Neuronal stem cell (in vitro differentiated cells): ENCODE measurements around the gene SYNE3.

Experiments
- DNase-seq: peaks from one replicate; pipeline ENCODE4 v3.0.0-alpha.2; 2013; ENCODE audit warnings: low spot score
- H2AFZ ChIP-seq: one replicate; pipeline ENCODE4 v1.6.1; 2013; ENCODE audit warnings: mild to moderate bottlenecking, low read length, inconsistent platforms
- H2AK5ac ChIP-seq: 2 replicates; pipeline ENCODE4 v1.6.1; 2013; ENCODE audit warnings: low read depth, mild to moderate bottlenecking, inconsistent platforms, low read length, moderate library complexity, mixed read lengths
- H2BK120ac ChIP-seq: 2 replicates; pipeline ENCODE4 v1.6.1; 2013; ENCODE audit warnings: low read depth, mild to moderate bottlenecking, inconsistent platforms, low read length, moderate library complexity, mixed read lengths
- H2BK12ac ChIP-seq: one replicate; pipeline ENCODE4 v1.6.1; 2013; ENCODE audit warnings: low read length, inconsistent platforms
- H2BK15ac ChIP-seq: 2 replicates; pipeline ENCODE4 v1.6.1; 2013; ENCODE audit warnings: mild to moderate bottlenecking, low read length, inconsistent platforms, mixed read lengths
- H2BK5ac ChIP-seq: one replicate; pipeline ENCODE4 v1.6.1; 2013; ENCODE audit warnings: inconsistent platforms, mild to moderate bottlenecking, low read length, moderate library complexity
- H3K14ac ChIP-seq: one replicate; pipeline ENCODE4 v1.6.1; 2013; ENCODE audit warnings: low read length, inconsistent platforms
- H3K18ac ChIP-seq: 2 replicates; pipeline ENCODE4 v1.6.1; 2013; ENCODE audit warnings: low read length, inconsistent platforms
- H3K23ac ChIP-seq: 2 replicates; pipeline ENCODE4 v1.6.1; 2013; ENCODE audit warnings: low read depth, mild to moderate bottlenecking, mixed read lengths, low read length, inconsistent platforms; ENCODE audit not compliant: poor library complexity
- H3K27ac ChIP-seq: replicated peaks from 3 replicates; pipeline ENCODE4 v1.5.1; 2013; ENCODE audit warnings: low read length, inconsistent platforms
- H3K27me3 ChIP-seq, 3 experiments: 2 replicates each; pipeline ENCODE4 v1.6.1; 2013; ENCODE audit warnings: low read length in 3 of 3, mild to moderate bottlenecking in 2 of 3, inconsistent platforms in 1 of 3, low read depth in 1 of 3, mixed read lengths in 1 of 3, moderate library complexity in 1 of 3; ENCODE audit not compliant: control insufficient read depth in 3 of 3, insufficient read depth in 3 of 3
- H3K36me3 ChIP-seq, 2 donors: replicated peaks in 1 of 2; 2 replicates each; pipeline ENCODE4 v1.6.1; 2013; ENCODE audit warnings: low read length in 2 of 2; ENCODE audit not compliant: control insufficient read depth in 2 of 2, insufficient read depth in 2 of 2
- H3K4ac ChIP-seq: 2 replicates; pipeline ENCODE4 v1.6.1; 2013; ENCODE audit warnings: inconsistent platforms, mild to moderate bottlenecking, low read length, moderate library complexity
- H3K4me1 ChIP-seq, 2 donors: 1 replicate in 1 of 2; 2 replicates in 1 of 2; pipeline ENCODE4 v1.6.1; 2013; ENCODE audit warnings: low read length in 2 of 2, low read depth in 1 of 2; ENCODE audit not compliant: control insufficient read depth in 2 of 2, insufficient read depth in 1 of 2
- H3K4me2 ChIP-seq: one replicate; pipeline ENCODE4 v1.6.1; 2013; ENCODE audit warnings: mild to moderate bottlenecking, low read length, inconsistent platforms; ENCODE audit not compliant: insufficient read depth, poor library complexity, severe bottlenecking
- H3K4me3 ChIP-seq, 2 donors: 2 replicates each; pipeline ENCODE4 v1.5.1; 2013; ENCODE audit warnings: low read length in 2 of 2, mild to moderate bottlenecking in 2 of 2, inconsistent platforms in 1 of 2, moderate library complexity in 1 of 2
- H3K79me1 ChIP-seq: one replicate; pipeline ENCODE4 v1.6.1; 2013; ENCODE audit warnings: low read depth, mild to moderate bottlenecking, inconsistent platforms, low read length, moderate library complexity
- H3K9ac ChIP-seq: one replicate; pipeline ENCODE4 v1.6.1; 2013; ENCODE audit warnings: mild to moderate bottlenecking, low read depth, low read length, inconsistent platforms; ENCODE audit not compliant: poor library complexity
- H3K9me3 ChIP-seq, 2 donors: replicated peaks in 1 of 2; 2 replicates each; pipeline versions ENCODE3 to v1.6.1; 2013; ENCODE audit warnings: low read length in 2 of 2, mild to moderate bottlenecking in 2 of 2, inconsistent platforms in 1 of 2, low read depth in 1 of 2, mixed read lengths in 1 of 2, moderate library complexity in 1 of 2; ENCODE audit not compliant: control insufficient read depth in 2 of 2, insufficient read depth in 1 of 2
- H4K8ac ChIP-seq: one replicate; pipeline ENCODE4 v1.6.1; 2013; ENCODE audit warnings: low read depth, mild to moderate bottlenecking, inconsistent platforms, low read length, moderate library complexity
- H4K91ac ChIP-seq: one replicate; pipeline ENCODE4 v1.6.1; 2013; ENCODE audit warnings: low read length, low read depth, mild to moderate bottlenecking, inconsistent platforms; ENCODE audit not compliant: poor library complexity
- WGBS, 2 donors: extraction: QIAGEN DNeasy Blood & Tissue Kit; methylation state at CpG; one replicate each; pipeline ENCODE4 v1.1.7; 2013; ENCODE audit warnings: missing lambda C conversion rate in 2 of 2, mixed read lengths in 1 of 2; ENCODE audit not compliant: insufficient read length in 2 of 2, insufficient replicate concordance in 1 of 2; ENCODE audit errors: extremely low coverage in 2 of 2; 5-methylcytosine and 5-hydroxymethylcytosine counted together

Gene SYNE3

GRCh38 chr14:95529216-95529615 is 12.8 kb upstream of the SYNE3 start:
- H3K9ac ChIP-seq = no peak overlapping the region
- no peak overlapping the region for H3K27ac ChIP-seq
- H2BK12ac ChIP-seq = no peak overlapping the region
- no peak overlapping the region for H2BK120ac ChIP-seq
- H2AFZ ChIP-seq = no peak overlapping the region
- H4K91ac ChIP-seq = no peak overlapping the region
- DNase-seq = no peak
- H3K79me1 ChIP-seq = peaks cover 4% of the 10 kb centered on the region
- no peaks in the 10 kb centered on the region for H3K9me3 ChIP-seq
- peaks cover 4 to 13% of the 10 kb centered on the region in 2 donors for H3K4me1 ChIP-seq
- WGBS, 2 donors = no CpG with 5 or more reads among the region's 7 CpGs
- no peak overlapping the region for H2AK5ac ChIP-seq
- no peak overlapping the region for H3K4me3 ChIP-seq
- no peak overlapping the region for H2BK5ac ChIP-seq
- peaks cover 2 to 42% of the 10 kb centered on the region in 2 donors for H3K36me3 ChIP-seq
- H3K23ac ChIP-seq = no peak overlapping the region
- H3K4ac ChIP-seq = no peak overlapping the region
- no peak overlapping the region for H3K14ac ChIP-seq
- H3K4me2 ChIP-seq = no peak overlapping the region
- H3K18ac ChIP-seq = no peak overlapping the region
- no peaks in the 10 kb centered on the region for H3K27me3 ChIP-seq
- H4K8ac ChIP-seq = no peak overlapping the region
- H2BK15ac ChIP-seq = no peak overlapping the region

- no CpG with 5 or more reads among the region's 4 CpGs for WGBS, 2 donors
- Histone ChIP-seq H2BK12ac (no peak overlapping the region), H4K8ac (no peak overlapping the region), H3K14ac (no peak overlapping the region), H3K27me3 (no peaks in the 10 kb centered on the region), H3K9me3 (no peaks in the 10 kb centered on the region), H2BK120ac (no peak overlapping the region), H3K4me1 (peaks cover 1 to 10% of the 10 kb centered on the region in 2 donors), H2AFZ (no peak overlapping the region), H3K4me2 (no peak overlapping the region), H3K4me3 (no peak overlapping the region), H2AK5ac (no peak overlapping the region), H3K79me1 (peaks cover 4% of the 10 kb centered on the region), H3K18ac (no peak overlapping the region), H3K36me3 (peaks cover 2 to 37% of the 10 kb centered on the region in 2 donors), H2BK5ac (no peak overlapping the region), H4K91ac (no peak overlapping the region), H3K9ac (no peak overlapping the region), H3K27ac (no peak overlapping the region), H3K23ac (no peak overlapping the region), H2BK15ac (no peak overlapping the region), H3K4ac (no peak overlapping the region)
- no peak for DNase-seq
These were observed 11.0 kb upstream of the SYNE3 start for GRCh38 chr14:95527387-95528002.

- no peak overlapping the region for H2BK120ac ChIP-seq
- H2BK5ac ChIP-seq = no peak overlapping the region
- no peak overlapping the region for H3K9ac ChIP-seq
- WGBS, 2 donors = no CpG with 5 or more reads among the region's 9 CpGs
- H3K4ac ChIP-seq = no peak overlapping the region
- no peak overlapping the region for H3K4me3 ChIP-seq
- H3K36me3 ChIP-seq = peaks cover 2 to 29% of the 10 kb centered on the region in 2 donors
- no peaks in the 10 kb centered on the region for H3K9me3 ChIP-seq
- peaks cover 1 to 4% of the 10 kb centered on the region in 2 donors for H3K4me1 ChIP-seq
- H4K91ac ChIP-seq = no peak overlapping the region
- H3K14ac ChIP-seq = no peak overlapping the region
- no peaks in the 10 kb centered on the region for H3K27me3 ChIP-seq
- H3K27ac ChIP-seq = no peak overlapping the region
- H2BK12ac ChIP-seq = no peak overlapping the region
- no peak for DNase-seq
- H3K18ac ChIP-seq = no peak overlapping the region
- H3K4me2 ChIP-seq = no peak overlapping the region
- H2BK15ac ChIP-seq = no peak overlapping the region
- H3K23ac ChIP-seq = no peak overlapping the region
- peaks cover 4% of the 10 kb centered on the region for H3K79me1 ChIP-seq
- no peak overlapping the region for H2AK5ac ChIP-seq
- H2AFZ ChIP-seq = no peak overlapping the region
- no peak overlapping the region for H4K8ac ChIP-seq
These were observed 10.3 kb upstream of the SYNE3 start for GRCh38 chr14:95526483-95527386.

DNA sequence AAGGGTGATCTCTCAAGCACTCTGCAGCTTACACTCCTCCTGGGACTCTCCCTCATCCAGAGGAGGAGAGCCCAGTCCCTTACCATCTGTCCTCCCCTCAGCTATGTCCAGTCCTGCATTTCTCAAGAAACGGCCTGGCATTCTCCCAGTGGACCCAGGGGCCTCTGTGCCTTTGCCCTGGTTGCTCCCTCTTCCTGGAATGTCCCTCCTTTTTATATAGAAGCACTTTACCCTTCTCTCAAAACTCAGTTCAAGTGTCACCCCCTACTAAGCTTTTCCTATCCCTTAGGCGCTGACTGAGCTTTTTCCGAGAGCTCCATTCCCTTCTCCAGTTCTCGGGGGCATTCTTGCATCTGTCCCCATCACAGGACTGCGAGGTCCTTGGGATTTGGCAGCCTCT is 9.5 kb upstream of the SYNE3 start:
- Histone ChIP-seq H3K79me1 (peaks cover 3% of the 10 kb centered on the region), H3K14ac (no peak overlapping the region), H3K27me3 (no peaks in the 10 kb centered on the region), H2BK15ac (no peak overlapping the region), H3K4me2 (no peak overlapping the region), H2AFZ (no peak overlapping the region), H3K9ac (no peak overlapping the region), H3K18ac (no peak overlapping the region), H4K91ac (no peak overlapping the region), H3K4me3 (no peak overlapping the region), H3K9me3 (no peaks in the 10 kb centered on the region), H3K36me3 (peaks cover 0 to 22% of the 10 kb centered on the region in 2 donors), H3K27ac (no peak overlapping the region), H3K4ac (no peak overlapping the region), H2AK5ac (no peak overlapping the region), H3K23ac (no peak overlapping the region), H2BK12ac (no peak overlapping the region), H3K4me1 (peaks cover 1 to 2% of the 10 kb centered on the region in 2 donors), H4K8ac (no peak overlapping the region), H2BK120ac (no peak overlapping the region), H2BK5ac (no peak overlapping the region)
- WGBS, 2 donors = no CpG with 5 or more reads among the region's 5 CpGs
- no peak for DNase-seq
